EL (cell line): ENCODE data around the gene PLCD4.

Experiments used
- DNase-seq: peaks from one replicate; pipeline ENCODE4 v3.0.0-alpha.2; 2016

The PLCD4 gene

GRCh38 chr2:218622606-218623365, 15.1 kb downstream of the PLCD4 start:
- peak; percentile 35 for DNase-seq

- no peak for DNase-seq
Observed at GRCh38 chr2:218623366-218623705, 15.6 kb downstream of the PLCD4 start.

- no peak for DNase-seq
Observed at GRCh38 chr2:218626369-218626768, 18.7 kb downstream of the PLCD4 start.

- DNase-seq = no peak
Observed at GRCh38 chr2:218627939-218628338, 20.2 kb downstream of the PLCD4 start.

- peak; percentile 36 for DNase-seq
Observed at GRCh38 chr2:218631837-218632236, 24.1 kb downstream of the PLCD4 start.

GRCh38 chr2:218635719-218636118, 28.0 kb downstream of the PLCD4 start:
- DNase-seq = no peak

DNA sequence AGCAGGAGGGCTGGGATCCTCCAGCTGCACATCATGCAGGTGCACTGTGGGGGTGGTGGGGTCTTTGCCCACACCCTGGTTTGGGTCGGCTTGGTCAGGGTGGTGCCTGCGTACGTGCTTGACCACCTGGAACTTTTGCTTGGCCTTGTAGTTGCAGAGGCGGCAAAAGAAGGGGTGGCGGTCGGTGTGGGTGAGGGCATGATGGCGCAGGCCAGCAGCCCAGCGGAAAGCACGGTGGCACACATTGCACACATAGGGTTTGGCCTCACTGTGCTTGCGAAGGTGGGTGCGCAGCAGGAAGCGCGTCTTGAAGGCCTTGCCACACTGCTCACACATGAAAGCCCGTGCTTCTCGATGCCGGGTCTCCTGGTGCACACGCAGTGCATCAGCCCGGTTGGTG, 30.7 kb downstream of the PLCD4 start:
- DNase-seq = no peak

- no peak for DNase-seq
Observed at GRCh38 chr2:218642121-218642656, 34.5 kb downstream of the PLCD4 start.

DNA sequence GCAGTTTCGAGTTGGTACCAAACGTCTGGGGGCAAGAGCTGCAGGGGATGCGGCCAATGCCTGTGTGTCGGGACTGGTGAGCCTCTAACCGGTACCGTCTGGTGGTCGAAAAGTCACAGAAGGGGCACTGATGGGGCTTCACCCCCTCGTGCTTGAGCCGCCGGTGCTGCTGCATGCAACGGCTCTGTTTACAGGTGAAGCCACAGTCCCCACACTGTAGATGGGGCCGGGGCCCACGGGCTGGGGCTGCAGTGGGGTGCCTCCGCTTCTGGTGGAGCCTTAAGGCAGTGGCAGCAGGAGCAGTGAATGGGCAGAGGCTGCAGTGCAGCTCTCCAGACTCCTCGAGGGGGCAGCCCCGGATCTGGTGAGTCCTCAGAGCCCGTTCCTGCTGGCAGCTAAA, 35.1 kb downstream of the PLCD4 start:
- DNase-seq = no peak

- no peak for DNase-seq
Observed at GRCh38 chr2:218643751-218644310, 36.1 kb downstream of the PLCD4 start.

DNA sequence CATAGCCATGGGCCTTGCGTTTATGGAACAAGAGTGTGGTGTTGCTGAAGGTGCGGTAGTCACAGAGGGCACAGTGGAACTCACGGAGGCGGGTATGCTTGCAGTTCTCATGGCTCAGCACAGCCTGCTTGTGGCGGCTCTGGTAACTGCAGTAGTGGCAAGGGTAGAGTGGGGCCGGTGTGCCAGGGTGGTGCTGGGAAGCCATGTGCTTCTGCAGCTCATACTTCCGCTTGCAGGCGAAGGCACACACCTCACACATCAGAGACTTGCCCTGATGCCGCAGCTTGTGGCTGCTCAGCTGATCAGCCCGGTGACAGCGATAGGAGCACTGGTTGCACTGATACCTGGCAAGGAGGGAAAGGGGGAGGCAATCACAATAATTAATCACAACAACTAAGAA, 37.0 kb downstream of the PLCD4 start:
- DNase-seq = no peak

DNA sequence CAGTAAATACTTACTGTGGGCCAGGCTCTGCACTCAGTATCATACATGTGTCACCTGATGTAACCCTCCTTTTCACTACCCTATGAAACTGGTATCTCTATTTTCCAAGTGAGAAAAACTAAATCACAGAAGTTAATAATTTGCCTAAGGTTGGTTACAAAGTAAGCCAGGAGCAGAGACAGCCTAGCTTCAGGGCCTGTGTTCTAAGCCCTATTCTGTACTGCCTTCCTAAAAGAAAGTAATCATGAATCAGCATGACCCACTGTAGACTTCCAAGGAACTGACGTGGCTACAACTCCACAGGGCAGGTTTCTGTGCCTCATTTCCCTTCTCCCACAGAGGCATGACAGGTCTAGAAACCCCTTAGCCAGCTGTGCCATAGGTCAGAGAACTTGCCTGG, 37.4 kb downstream of the PLCD4 start:
- peak; percentile 46 for DNase-seq

- peak; percentile 64 for DNase-seq
Observed at GRCh38 chr2:218648088-218648786, 40.5 kb downstream of the PLCD4 start.

DNA sequence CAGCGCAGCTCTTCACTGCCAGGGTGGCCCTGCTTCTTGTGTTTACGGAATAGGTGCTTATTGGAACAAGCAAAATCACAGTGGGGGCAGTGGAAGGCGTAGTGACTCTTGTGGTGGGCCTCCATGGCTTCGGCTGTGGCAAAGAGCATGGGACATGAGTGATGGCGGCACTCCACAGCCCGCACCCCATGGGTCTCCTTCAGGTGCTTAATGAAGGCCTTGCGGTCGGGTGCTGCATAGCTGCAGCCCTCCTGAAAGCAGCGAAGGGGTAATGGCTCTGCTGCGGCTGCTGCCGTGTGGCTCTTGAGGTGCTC, 41.0 kb downstream of the PLCD4 start:
- DNase-seq = no peak

- DNase-seq = no peak
Observed at GRCh38 chr2:218655751-218656150, 48.1 kb downstream of the PLCD4 start.

DNA sequence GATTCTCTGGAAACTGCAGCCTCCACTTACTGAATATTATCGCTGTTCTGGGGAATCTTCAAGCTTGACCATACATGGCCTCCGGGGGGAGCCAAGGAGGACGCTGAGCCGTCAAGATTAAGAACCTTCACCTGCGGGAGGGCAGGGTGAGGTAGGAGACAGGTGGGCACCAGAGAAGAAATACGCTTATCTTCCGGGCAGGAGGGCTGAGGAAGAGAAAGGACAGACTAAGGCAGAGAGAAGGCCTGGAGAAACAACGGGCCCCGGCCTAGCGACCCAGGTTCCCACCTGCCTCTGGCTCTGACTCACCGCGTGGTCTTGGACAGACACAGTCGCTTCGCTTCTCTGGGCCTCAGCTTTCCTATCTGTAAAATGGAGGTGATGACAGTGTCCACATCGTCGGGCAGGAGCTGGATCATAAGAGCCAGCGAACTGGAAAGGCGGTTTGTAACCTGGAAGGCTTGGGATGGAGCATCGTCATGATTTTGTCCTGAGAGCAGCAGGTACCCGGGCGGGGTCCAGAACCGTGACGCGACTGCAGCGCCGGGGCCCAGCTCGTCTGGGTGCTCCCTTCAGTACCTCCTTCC, 51.1 kb downstream of the PLCD4 start:
- DNase-seq = peak; percentile 52

DNA sequence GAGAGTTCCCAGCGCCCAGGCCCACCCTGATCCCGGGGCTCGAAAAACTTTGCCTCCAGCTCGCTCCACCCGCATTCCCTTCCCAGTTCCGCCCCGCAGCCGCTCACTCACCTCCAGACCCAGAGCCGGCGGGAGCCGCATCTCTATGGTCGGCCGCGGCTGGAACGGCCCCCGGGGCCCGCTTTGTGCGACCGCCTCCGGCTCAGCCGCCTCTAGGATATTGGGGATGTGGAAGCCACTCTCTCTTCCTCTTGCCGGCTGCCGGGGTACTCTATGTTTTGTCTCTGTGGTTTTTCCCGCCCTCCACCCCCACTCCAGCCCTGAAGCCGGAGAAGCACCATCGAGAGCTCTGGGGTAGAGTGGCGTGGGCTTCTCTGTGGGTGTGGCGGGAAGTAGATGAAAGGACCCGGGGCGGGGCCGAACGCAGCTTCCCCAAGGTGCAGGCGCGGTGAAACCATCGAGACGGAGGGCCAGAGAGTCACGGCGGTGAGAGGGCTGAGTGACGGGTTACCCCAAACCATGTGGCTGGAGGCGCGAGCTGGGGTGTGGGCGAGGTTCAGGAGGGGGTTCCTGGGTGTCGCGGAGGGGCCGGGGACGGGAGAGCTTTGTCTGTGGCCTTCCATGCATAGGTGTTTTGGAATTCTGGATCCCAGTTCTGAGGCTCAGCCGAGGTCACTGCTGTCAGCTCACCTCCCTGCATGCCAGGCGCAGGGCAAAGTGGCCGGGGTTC, 51.7 kb downstream of the PLCD4 start, which contains the start of the genes BCS1L and ZNF142:
Gene BCS1L, plus strand, starts transcription at position 426 of the 730 bp plus-strand sequence. CDS start 1,305 bp downstream, outside the sequence.
Gene ZNF142, minus strand, starts transcription at position 366 of the 730 bp plus-strand sequence. CDS start 3,194 bp downstream, outside the sequence.
- DNase-seq = peak; percentile 89

GRCh38 chr2:218659988-218660358, 52.3 kb downstream of the PLCD4 start:
- no peak for DNase-seq

DNA sequence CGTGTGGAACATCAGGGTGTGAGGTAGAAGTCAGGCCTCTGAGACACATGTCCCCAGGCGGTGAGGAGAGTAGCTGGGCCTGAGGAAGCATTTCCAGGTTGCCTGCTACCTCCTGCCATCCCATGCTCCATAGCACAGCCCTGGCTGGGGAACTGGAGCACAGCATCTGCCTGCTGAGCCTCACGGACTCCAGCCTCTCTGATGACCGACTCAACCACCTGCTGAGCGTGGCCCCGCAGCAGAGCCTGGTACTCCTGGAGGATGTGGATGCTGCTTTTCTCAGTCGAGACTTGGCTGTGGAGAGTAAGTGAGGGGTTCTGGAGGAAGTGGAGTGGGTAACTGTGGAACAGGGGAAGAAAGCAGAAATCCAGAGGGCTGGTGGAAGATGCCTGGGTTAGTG, 54.7 kb downstream of the PLCD4 start:
- DNase-seq = no peak

GRCh38 chr2:218662827-218663226, 55.1 kb downstream of the PLCD4 start:
- no peak for DNase-seq

GRCh38 chr2:218663901-218664300, 56.2 kb downstream of the PLCD4 start:
- DNase-seq = no peak

DNA sequence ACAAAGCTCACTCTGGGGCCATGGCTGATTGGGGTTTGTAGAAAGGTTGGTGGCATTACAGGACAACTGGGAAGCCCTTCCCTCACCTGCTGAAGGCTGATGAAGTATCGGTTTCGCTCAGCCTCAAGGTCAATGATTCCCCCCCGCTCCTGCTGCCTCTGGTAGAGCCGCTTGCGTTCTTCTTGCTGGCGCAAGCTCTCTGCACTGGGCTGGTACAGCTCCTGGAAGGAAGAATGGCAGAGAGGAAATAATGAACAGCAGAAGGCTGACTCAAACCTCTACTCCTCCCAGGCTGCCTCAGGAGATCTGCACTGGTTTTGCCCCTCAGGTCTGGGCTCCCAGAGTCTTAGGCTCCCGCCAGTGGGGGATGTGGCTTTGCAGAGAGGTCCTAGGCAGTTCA, 57.0 kb downstream of the PLCD4 start:
- no peak for DNase-seq

GRCh38 chr2:218671097-218671653, 63.5 kb downstream of the PLCD4 start:
- peak; percentile 41 for DNase-seq
